GM13977 (cell line): ENCODE measurements around the gene COL15A1.

Experiments used
- DNase-seq: peaks from one replicate; pipeline ENCODE4 v3.0.0; 2012; ENCODE audit warnings: low spot score
- in situ Hi-C: fragments of 300-500 bp; cut with MboI; formaldehyde crosslinking; loops from one replicate; pipeline ENCODE4 v1.12.0; 2022; ENCODE audit warnings: low sequenced_read_pairs, low pct_unique_long_range_greater_than_20kb, mixed read lengths, inconsistent platforms; ENCODE audit not compliant: unreplicated experiment
- TF ChIP-seq, protein P1 (sequence below): IDR thresholded peaks from 2 replicates; pipeline ENCODE4 v1.5.1; 2012; ENCODE audit warnings: mild to moderate bottlenecking, control low read depth; ENCODE audit not compliant: insufficient read depth; ENCODE audit errors: extremely low read depth, missing control alignments

Gene COL15A1

DNA sequence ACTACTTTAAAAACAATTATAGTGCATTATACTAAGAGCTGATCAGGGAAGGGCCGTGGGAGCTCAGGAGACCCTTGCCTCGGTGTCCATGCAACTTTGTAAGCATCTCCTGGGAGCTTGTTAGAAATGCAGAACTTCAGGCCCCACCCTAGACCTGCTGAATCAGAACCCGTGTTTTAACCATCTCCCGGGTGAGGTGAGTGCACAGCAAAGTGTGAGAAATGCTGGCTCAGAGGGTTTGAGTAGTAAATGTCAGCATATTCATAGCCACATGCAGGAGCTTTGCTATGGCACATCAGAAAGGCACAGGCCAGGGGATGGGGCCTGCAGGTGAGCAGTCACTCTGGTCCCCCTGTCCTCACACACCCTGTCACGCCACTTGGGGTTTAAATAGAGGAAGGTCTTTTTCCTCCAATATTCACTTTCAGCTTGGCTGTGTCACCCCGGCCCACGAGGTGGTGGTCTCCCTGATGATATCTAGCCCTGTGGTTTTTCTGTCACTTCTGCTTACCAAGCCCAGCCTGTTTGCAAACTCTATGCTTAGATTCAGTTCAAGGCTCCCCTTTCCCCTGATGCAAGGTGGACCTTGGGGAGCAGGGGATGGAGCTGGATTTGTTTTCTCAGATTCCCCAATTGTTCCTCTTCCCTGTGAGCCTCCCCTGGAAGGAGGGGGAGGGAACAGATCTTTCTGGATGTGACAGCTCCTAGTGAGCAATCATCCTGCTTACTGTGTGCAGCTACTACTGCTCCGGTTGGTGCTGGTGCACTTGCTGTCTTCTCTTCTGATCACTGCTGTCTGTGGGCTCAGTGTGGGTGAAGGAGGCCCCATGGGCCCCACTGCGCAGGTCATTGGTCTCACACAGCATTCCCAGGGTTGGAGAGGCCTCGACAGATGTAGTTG, 109.4 kb downstream of the COL15A1 start:
- no peak for DNase-seq
- TF ChIP-seq, protein P1, sequence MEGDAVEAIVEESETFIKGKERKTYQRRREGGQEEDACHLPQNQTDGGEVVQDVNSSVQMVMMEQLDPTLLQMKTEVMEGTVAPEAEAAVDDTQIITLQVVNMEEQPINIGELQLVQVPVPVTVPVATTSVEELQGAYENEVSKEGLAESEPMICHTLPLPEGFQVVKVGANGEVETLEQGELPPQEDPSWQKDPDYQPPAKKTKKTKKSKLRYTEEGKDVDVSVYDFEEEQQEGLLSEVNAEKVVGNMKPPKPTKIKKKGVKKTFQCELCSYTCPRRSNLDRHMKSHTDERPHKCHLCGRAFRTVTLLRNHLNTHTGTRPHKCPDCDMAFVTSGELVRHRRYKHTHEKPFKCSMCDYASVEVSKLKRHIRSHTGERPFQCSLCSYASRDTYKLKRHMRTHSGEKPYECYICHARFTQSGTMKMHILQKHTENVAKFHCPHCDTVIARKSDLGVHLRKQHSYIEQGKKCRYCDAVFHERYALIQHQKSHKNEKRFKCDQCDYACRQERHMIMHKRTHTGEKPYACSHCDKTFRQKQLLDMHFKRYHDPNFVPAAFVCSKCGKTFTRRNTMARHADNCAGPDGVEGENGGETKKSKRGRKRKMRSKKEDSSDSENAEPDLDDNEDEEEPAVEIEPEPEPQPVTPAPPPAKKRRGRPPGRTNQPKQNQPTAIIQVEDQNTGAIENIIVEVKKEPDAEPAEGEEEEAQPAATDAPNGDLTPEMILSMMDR = no peak
- in situ Hi-C loops = no loop called here

DNA sequence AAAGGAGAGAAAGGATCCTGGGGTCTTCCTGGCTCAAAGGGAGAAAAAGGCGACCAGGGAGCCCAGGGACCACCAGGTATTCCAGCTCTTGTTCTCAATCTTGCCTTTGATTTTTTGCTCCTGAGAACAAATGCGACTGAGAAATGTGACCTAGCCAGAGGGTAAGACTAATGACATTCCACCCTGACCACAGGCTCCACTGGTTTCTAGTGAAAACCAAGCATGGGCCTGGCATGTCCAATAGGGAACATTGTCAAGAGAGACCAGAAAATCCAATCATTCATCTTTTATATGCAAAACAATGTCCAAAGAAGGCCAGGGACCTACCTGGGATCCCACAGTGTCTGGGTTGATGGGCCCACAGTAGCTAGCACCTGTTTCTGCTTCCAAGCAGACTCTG, 110.9 kb downstream of the COL15A1 start:
- in situ Hi-C loops = no loop called here
- TF ChIP-seq, protein P1 = no peak
- no peak for DNase-seq

DNA sequence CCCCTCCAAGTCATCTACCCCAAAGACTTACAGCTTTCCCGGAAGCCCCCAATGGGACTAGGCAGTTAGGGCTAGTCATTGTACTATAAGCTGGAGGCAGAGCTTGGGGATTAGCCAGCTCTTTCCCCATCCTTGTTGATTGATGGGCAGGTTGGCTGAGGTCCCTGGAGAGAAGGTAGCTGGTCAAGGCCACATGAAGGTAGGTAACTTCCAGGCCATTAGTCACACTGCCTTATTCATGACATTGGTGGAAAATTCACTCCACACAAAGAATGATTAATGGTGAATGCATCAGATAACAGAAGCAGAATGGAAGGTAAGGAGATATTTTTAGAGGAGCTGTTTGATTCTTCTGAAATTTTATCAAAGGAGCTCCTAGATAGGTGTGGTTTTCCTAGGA, 111.7 kb downstream of the COL15A1 start:
- in situ Hi-C loops = no loop called here
- DNase-seq = no peak
- TF ChIP-seq, protein P1 = no peak

DNA sequence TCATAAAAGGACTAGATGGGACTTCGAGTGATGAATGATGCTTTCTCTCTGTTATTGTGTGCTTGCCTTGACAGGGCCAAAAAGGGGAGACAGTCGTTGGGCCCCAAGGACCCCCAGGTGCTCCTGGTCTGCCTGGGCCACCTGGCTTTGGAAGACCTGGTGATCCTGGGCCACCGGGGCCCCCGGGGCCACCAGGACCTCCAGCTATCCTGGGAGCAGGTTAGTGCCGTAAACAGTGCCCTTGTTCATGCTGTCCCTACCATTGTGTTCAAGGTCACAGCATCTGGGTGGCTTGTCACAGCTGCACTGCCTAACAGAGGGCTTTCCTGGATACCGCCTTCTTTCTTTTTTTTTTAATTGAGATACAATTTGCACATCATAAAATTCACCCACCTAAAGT, 112.5 kb downstream of the COL15A1 start:
- DNase-seq = no peak
- in situ Hi-C loops = no loop called here

DNA sequence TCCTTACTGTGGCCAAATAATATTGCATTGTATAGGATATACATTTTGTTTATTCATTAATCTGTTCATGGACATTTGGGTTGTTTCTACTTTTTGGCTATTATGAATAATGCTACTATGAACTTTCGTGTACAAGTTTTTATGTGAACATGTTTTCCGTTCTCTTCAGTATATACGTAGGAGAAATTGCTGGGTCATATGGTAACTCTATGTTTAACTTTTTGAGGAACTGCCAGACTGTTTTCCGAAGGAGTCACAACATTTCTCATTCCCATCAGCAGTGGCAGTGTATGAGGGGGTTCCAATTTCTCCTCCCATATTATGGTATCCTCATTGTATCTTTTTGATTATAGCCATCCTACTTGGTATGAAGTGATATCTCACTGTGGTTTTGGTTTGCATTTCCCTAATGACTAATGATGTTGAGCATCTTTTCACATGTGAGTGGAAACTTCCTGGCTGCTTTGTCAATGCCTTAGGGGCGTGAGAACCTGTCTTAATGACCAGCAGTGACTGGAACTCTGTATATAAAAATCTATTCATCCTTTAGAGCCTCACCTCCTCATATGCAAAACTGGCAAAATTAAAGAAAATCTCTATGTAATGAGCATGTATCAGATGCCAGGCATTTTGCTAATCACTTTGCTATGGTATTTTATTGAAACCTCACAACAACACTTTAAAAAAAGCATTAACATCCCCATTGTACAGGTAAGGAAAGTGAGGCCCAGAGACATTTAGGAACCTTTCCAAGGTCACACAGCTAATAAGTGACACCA, 113.4 kb downstream of the COL15A1 start:
- DNase-seq = no peak
- TF ChIP-seq, protein P1 = no peak
- in situ Hi-C loops = no loop called here

More for the DNA sequence above, 112.5 kb downstream of the COL15A1 start:
- TF ChIP-seq, protein P1 = no peak

DNA sequence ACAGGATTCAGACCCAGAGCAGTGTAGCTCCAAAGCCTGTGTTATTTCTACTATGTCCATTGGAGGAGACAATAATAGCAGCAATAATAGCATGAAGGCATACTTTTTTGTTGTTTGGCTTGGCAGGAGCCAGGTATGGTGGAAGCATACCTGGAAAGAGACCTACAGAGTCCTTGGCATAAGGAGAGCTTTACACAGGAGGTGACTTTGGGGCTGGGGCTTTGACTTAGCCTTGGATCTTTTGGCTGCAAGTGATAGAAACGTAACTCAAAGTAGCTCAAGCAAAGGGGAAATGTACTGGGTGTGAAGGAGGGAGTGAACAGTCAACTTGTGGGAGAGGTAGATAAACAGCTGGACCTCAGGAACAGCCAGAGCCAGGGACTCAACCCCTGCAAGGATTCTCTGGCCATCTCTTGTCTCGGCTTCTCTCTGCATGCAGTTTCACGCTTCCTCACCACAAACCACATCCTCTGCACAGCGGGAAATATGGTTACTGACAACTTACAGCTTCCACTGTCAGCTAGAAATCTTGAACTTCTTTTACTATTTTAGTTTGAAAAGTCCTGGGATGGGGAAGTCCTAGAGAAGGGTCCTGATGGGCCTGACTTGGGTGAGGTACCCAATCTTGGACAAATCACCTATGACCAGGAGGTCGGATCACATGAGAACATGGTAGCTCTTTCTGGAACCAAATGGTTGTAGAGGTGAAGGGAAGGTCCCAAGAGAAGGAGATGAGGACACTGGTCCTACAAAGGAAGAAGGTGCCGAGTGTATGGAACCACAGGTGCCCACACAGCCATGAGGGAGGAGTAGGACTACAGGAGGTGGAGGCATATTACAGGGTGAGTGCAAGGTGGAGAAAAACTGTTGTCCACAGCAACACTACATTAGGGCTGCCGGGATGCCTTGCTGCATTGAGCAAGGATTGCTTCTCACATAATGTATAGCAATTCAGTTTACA, 114.2 kb downstream of the COL15A1 start:
- TF ChIP-seq, protein P1 = no peak
- in situ Hi-C loops = no loop called here
- DNase-seq = peak; percentile 47
